ENCODE measurements around the gene KNDC1. TPM values are rescaled to one million over a fixed set of nuclear protein-coding genes. Genes with fewer than 3 reads are reported as not detected.

Gene KNDC1
- total RNA-seq, 2 donors from 2014 or later = 6.5 to 9.6 TPM

DNA sequence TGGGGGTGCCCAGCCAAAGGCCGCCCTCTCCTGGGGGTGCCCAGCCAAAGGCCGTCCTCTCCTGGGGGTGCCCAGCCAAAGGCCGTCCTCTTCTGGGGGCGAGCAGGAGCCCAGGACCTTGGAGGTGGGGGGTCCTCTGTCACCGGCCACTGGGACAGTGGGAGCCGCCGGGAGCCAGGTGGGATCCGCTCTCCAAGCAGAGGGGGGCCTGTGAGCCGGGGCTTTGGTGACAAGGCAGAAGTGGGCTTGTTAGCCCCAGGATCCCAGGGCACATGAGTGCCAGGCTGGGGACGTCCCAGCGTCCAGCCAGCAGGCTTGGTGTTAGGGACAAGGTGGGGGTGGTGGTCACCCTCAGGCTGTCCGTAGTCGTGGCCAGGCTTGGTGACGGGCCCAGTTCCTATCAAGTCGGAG is 40.6 kb downstream of the KNDC1 start:
- H3K36me3 ChIP-seq (ENCODE audit: control insufficient read depth, insufficient read depth, low read length) = no peaks in the 10 kb centered on the region
- no peak for DNase-seq
- Mint-ChIP-seq H3K27me3 (ENCODE audit: insufficient read depth) (no peaks in the 10 kb centered on the region), H3K36me3 (ENCODE audit: low read depth) (no peaks in the 10 kb centered on the region), H3K9me3 (no peaks in the 10 kb centered on the region), H3K4me3 (no peak overlapping the region), H3K4me1 (no peaks in the 10 kb centered on the region), H3K27ac (no peak overlapping the region)
- TF ChIP-seq, protein P1, sequence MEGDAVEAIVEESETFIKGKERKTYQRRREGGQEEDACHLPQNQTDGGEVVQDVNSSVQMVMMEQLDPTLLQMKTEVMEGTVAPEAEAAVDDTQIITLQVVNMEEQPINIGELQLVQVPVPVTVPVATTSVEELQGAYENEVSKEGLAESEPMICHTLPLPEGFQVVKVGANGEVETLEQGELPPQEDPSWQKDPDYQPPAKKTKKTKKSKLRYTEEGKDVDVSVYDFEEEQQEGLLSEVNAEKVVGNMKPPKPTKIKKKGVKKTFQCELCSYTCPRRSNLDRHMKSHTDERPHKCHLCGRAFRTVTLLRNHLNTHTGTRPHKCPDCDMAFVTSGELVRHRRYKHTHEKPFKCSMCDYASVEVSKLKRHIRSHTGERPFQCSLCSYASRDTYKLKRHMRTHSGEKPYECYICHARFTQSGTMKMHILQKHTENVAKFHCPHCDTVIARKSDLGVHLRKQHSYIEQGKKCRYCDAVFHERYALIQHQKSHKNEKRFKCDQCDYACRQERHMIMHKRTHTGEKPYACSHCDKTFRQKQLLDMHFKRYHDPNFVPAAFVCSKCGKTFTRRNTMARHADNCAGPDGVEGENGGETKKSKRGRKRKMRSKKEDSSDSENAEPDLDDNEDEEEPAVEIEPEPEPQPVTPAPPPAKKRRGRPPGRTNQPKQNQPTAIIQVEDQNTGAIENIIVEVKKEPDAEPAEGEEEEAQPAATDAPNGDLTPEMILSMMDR (conservative IDR thresholded peaks at IDR 0.05) = no peak
- no peak overlapping the region for H3K9ac ChIP-seq (ENCODE audit: extremely low read depth, low read length, poor library complexity, severe bottlenecking)
- H3K4me3 ChIP-seq (ENCODE audit: low read length) = no peak overlapping the region
- no peak overlapping the region for H3K27ac ChIP-seq (ENCODE audit: low read depth, low read length)
- 96 to 98% methylated on average over 8 to 15 of the region's 15 CpGs for WGBS, 2 experiments (ENCODE audit: insufficient coverage in 1 of 2, insufficient read length in 1 of 2)
- H3K27me3 ChIP-seq (ENCODE audit: control insufficient read depth, insufficient read depth, low read length, poor library complexity, severe bottlenecking) = no peaks in the 10 kb centered on the region
- no peaks in the 10 kb centered on the region for H3K4me1 ChIP-seq (ENCODE audit: control insufficient read depth, insufficient read depth, low read length)
- no peaks in the 10 kb centered on the region for H3K9me3 ChIP-seq (ENCODE audit: control insufficient read depth, low read length)

DNA sequence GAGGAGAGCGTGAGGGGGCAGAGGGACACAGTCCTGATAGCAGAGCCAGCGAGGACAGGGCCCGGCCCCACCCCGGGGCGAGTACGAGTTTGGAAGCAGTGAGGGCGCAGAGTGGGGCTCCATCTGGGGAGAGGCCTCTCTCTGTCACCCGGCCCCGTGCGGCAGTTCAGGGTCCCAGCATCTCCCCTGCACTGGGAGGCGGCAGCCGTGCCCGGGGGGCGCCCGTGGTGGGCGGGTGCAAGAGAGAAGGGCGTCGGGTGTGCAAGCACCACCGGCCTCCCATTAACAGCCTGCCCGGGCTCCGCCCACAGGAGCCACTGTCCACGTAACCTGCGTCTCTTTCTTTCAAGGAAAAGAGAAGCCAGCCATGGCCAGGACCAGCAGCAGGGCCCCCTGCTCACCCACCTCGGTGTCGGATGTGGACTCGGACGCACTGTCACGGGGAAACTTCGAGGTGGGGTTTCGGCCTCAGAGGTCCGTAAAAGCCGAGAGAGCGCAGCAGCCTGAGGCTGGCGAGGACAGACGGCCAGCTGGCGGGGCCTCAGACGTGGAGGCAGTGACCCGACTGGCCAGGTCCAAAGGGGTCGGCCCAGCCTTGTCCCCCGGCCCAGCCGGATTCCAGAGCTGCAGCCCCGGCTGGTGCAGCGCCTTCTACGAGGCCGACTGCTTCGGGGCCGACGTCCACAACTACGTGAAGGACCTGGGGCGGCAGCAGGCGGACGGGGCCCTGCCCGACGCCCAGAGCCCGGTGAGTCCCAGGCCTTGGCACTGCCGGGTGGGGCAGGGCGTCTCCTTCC is 41.3 kb downstream of the KNDC1 start:
- Histone ChIP-seq H3K4me1 (ENCODE audit: control insufficient read depth, insufficient read depth, low read length) (no peaks in the 10 kb centered on the region), H3K9ac (ENCODE audit: extremely low read depth, low read length, poor library complexity, severe bottlenecking) (no peak overlapping the region), H3K27me3 (ENCODE audit: control insufficient read depth, insufficient read depth, low read length, poor library complexity, severe bottlenecking) (no peaks in the 10 kb centered on the region), H3K27ac (ENCODE audit: low read depth, low read length) (no peak overlapping the region), H3K4me3 (ENCODE audit: low read length) (no peak overlapping the region), H3K9me3 (ENCODE audit: control insufficient read depth, low read length) (no peaks in the 10 kb centered on the region), H3K36me3 (ENCODE audit: control insufficient read depth, insufficient read depth, low read length) (no peaks in the 10 kb centered on the region)
- Mint-ChIP-seq H3K9me3 (no peaks in the 10 kb centered on the region), H3K27me3 (ENCODE audit: insufficient read depth) (no peaks in the 10 kb centered on the region), H3K36me3 (ENCODE audit: low read depth) (no peaks in the 10 kb centered on the region), H3K4me1 (no peaks in the 10 kb centered on the region), H3K4me3 (no peak overlapping the region), H3K27ac (no peak overlapping the region)
- TF ChIP-seq, protein P1 (conservative IDR thresholded peaks at IDR 0.05) = no peak
- DNase-seq = no peak
- WGBS, 2 experiments (ENCODE audit: insufficient coverage in 1 of 2, insufficient read length in 1 of 2) = 91 to 92% methylated on average over 36 to 57 of the region's 57 CpGs

DNA sequence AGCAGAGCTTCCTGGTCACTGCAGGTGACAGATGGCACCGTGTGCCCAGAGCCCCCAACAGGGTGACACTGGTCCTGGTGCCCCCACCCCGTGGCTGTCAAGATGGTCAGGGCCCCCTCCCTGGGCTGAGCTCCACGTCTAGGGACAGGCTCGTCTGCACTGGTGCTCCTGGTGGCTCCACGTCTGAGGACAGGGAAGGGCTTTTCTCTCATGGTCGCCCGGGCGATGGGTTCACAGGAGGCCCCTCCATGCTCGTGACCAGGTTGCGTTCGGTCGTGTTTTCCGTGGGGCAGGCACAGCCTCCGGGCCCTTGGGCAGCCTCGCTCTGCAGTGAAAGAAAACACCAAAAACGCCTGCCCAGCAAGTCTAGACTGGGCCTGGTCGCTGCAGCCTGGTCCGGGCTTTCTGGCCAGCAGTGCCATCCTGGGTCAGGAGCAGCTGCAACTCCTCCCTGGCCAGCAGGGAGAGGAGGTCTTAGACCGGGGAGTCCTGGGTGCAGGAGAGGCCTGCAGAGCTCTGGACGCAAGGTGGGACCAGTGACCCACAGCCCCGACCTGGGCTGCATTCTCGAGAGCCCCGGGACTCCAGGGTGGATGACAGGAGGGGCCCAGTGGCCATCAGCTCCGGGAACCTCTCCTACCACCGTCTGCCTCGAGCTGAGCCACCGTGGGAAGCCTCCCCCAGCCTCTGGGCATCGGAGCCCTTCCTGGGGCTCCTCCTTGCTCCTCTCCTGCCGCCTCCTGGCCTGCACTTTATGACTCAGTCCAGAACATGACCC is 42.1 kb downstream of the KNDC1 start:
- Mint-ChIP-seq H3K27me3 (ENCODE audit: insufficient read depth) (no peaks in the 10 kb centered on the region), H3K36me3 (ENCODE audit: low read depth) (no peaks in the 10 kb centered on the region), H3K4me3 (no peak overlapping the region), H3K27ac (no peak overlapping the region), H3K4me1 (no peaks in the 10 kb centered on the region), H3K9me3 (no peaks in the 10 kb centered on the region)
- no peak overlapping the region for H3K9ac ChIP-seq (ENCODE audit: extremely low read depth, low read length, poor library complexity, severe bottlenecking)
- H3K36me3 ChIP-seq (ENCODE audit: control insufficient read depth, insufficient read depth, low read length) = no peaks in the 10 kb centered on the region
- no peak overlapping the region for H3K4me3 ChIP-seq (ENCODE audit: low read length)
- WGBS, 2 experiments (ENCODE audit: insufficient coverage in 1 of 2, insufficient read length in 1 of 2) = 83 to 86% methylated on average over 22 to 29 of the region's 29 CpGs
- H3K27me3 ChIP-seq (ENCODE audit: control insufficient read depth, insufficient read depth, low read length, poor library complexity, severe bottlenecking) = no peaks in the 10 kb centered on the region
- H3K4me1 ChIP-seq (ENCODE audit: control insufficient read depth, insufficient read depth, low read length) = no peaks in the 10 kb centered on the region
- H3K9me3 ChIP-seq (ENCODE audit: control insufficient read depth, low read length) = no peaks in the 10 kb centered on the region
- H3K27ac ChIP-seq (ENCODE audit: low read depth, low read length) = no peak overlapping the region
- no peak for DNase-seq
- TF ChIP-seq, protein P1 (conservative IDR thresholded peaks at IDR 0.05) = no peak
